Activated effector memory CD4-positive, alpha-beta T cell treated with Interleukin-2 at 50 U/mL for 16 hours (primary cell): ENCODE measurements around the gene ROR1.

ENCODE experiments used
- DNase-seq: peaks from one replicate; pipeline ENCODE4 v3.0.0-alpha.2; 2020

Gene ROR1

GRCh38 chr1:63886340-63886739 lies 112.5 kb downstream of the ROR1 start:
- DNase-seq: no peak

GRCh38 chr1:63887809-63888208 lies 114.0 kb downstream of the ROR1 start:
- DNase-seq: no peak

GRCh38 chr1:63888984-63889383 lies 115.2 kb downstream of the ROR1 start:
- DNase-seq: no peak

GRCh38 chr1:63890468-63890867 lies 116.7 kb downstream of the ROR1 start:
- no peak for DNase-seq

GRCh38 chr1:63891060-63891690 lies 117.4 kb downstream of the ROR1 start:
- DNase-seq: no peak

GRCh38 chr1:63892632-63893395 lies 119.0 kb downstream of the ROR1 start:
- DNase-seq: no peak

- no peak for DNase-seq
Measured at GRCh38 chr1:63893976-63894375, 120.2 kb downstream of the ROR1 start.

- no peak for DNase-seq
Measured at GRCh38 chr1:63894627-63895265, 120.9 kb downstream of the ROR1 start.

GRCh38 chr1:63896755-63897154 lies 122.9 kb downstream of the ROR1 start:
- no peak for DNase-seq

- no peak for DNase-seq
Measured at GRCh38 chr1:63898428-63899196, 124.8 kb downstream of the ROR1 start.

GRCh38 chr1:63901094-63901493 lies 127.3 kb downstream of the ROR1 start:
- no peak for DNase-seq

- DNase-seq: no peak
Measured at GRCh38 chr1:63902844-63903589, 129.2 kb downstream of the ROR1 start.

GRCh38 chr1:63903947-63904610 lies 130.3 kb downstream of the ROR1 start:
- no peak for DNase-seq

- DNase-seq: no peak
Measured at GRCh38 chr1:63904826-63905225, 131.0 kb downstream of the ROR1 start.

- DNase-seq: no peak
Measured at GRCh38 chr1:63906047-63906704, 132.4 kb downstream of the ROR1 start.

- DNase-seq: no peak
Measured at GRCh38 chr1:63907051-63907450, 133.2 kb downstream of the ROR1 start.

- no peak for DNase-seq
Measured at GRCh38 chr1:63908016-63908415, 134.2 kb downstream of the ROR1 start.

GRCh38 chr1:63909526-63909925 lies 135.7 kb downstream of the ROR1 start:
- no peak for DNase-seq

- no peak for DNase-seq
Measured at GRCh38 chr1:63911049-63911448, 137.2 kb downstream of the ROR1 start.

GRCh38 chr1:63912643-63913042 lies 138.8 kb downstream of the ROR1 start:
- no peak for DNase-seq

- no peak for DNase-seq
Measured at GRCh38 chr1:63913533-63913932, 139.7 kb downstream of the ROR1 start.

- no peak for DNase-seq
Measured at GRCh38 chr1:63914241-63914640, 140.4 kb downstream of the ROR1 start.
